HG03039 (cell line): Measurements from ENCODE around the gene RAI14.

Experiments used
- ATAC-seq: cut with Tn5 transposase; IDR thresholded peaks from one replicate; pipeline ENCODE4 v1.9.1; 2021; ENCODE audit warnings: mild to moderate bottlenecking, moderate library complexity; ENCODE audit not compliant: unreplicated experiment

RAI14 gene

GRCh38 chr5:34639852-34640626, 16.1 kb upstream of the RAI14 start:
- ATAC-seq, result no peak

- no peak for ATAC-seq
Measured at GRCh38 chr5:34648039-34648839, 7.9 kb upstream of the RAI14 start.

GRCh38 chr5:34648840-34649158, 7.3 kb upstream of the RAI14 start:
- no peak for ATAC-seq

GRCh38 chr5:34651791-34652190, 4.3 kb upstream of the RAI14 start:
- no peak for ATAC-seq

GRCh38 chr5:34652466-34652865, 3.7 kb upstream of the RAI14 start:
- no peak for ATAC-seq

- no peak for ATAC-seq
Measured at GRCh38 chr5:34652914-34653313, 3.2 kb upstream of the RAI14 start.

GRCh38 chr5:34653708-34654107, 2.4 kb upstream of the RAI14 start:
- ATAC-seq, result no peak

- no peak for ATAC-seq
Measured at GRCh38 chr5:34655354-34655991, 655 bp upstream of the RAI14 start.

GRCh38 chr5:34656700-34657273, 659 bp downstream of the RAI14 start:
- no peak for ATAC-seq

GRCh38 chr5:34657274-34657921, 1.3 kb downstream of the RAI14 start:
- ATAC-seq, result no peak

- ATAC-seq, result no peak
Measured at GRCh38 chr5:34657988-34658387, 1.9 kb downstream of the RAI14 start.

- no peak for ATAC-seq
Measured at GRCh38 chr5:34659168-34659567, 3.0 kb downstream of the RAI14 start.

GRCh38 chr5:34660444-34660843, 4.3 kb downstream of the RAI14 start:
- no peak for ATAC-seq

GRCh38 chr5:34663771-34664496, 7.8 kb downstream of the RAI14 start:
- ATAC-seq, result no peak

- ATAC-seq, result no peak
Measured at GRCh38 chr5:34666392-34667080, 10.4 kb downstream of the RAI14 start.

- ATAC-seq, result no peak
Measured at GRCh38 chr5:34667705-34668104, 11.6 kb downstream of the RAI14 start.

GRCh38 chr5:34669931-34670516, 13.9 kb downstream of the RAI14 start:
- no peak for ATAC-seq

- no peak for ATAC-seq
Measured at GRCh38 chr5:34672196-34672595, 16.1 kb downstream of the RAI14 start.

- ATAC-seq, result no peak
Measured at GRCh38 chr5:34673463-34674125, 17.5 kb downstream of the RAI14 start.
